GM19328 (cell line): ENCODE measurements around the gene NOG.

Experiments
- ATAC-seq: cut with Tn5 transposase; IDR thresholded peaks from one replicate; pipeline ENCODE4 v1.9.1; 2021; ENCODE audit warnings: mild to moderate bottlenecking, moderate library complexity; ENCODE audit not compliant: unreplicated experiment

The NOG gene

GRCh38 chr17:56596691-56597494 is 3.4 kb downstream of the NOG start:
- ATAC-seq: no peak

GRCh38 chr17:56597495-56597990 is 4.0 kb downstream of the NOG start:
- ATAC-seq: no peak

GRCh38 chr17:56598466-56598865 is 5.0 kb downstream of the NOG start:
- no peak for ATAC-seq

DNA sequence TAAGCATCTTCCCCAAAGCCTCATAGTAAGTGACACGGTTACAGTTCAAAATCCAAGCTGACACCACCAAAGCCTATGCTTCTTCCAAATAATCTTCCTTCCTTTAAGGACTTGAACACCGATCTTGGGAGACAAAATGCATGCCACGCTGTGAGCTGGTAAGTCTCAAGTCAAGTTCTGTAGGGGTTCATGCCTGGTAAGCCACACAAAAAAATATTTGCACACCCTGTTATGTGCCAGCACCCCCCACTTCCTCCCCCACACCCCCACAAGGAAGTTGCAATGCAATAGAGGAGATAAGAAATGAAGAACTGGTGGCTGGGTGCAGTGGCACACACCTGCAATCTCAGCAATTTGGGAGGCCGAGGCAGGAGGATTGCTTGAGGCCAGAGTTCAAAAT is 5.6 kb downstream of the NOG start:
- ATAC-seq: no peak

DNA sequence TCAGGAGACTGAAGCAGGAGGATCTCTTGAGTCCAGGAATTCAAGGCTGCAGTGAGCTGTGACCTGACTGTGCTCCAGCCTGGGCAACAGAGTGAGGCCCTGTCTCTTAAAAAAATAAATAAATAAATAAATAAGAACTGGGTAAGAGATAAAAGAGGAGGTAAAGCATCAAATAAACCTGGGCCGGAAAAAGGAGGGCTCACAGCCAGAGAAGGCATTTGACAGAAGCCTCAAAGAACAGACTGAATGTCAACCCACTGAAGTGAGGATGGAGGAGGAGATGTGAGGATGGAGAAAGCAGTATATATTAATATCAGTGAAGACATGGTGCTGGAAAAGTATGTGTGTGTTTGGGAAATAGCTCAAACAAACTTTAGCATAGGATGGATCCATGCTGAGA is 6.1 kb downstream of the NOG start:
- no peak for ATAC-seq

GRCh38 chr17:56600256-56600655 is 6.8 kb downstream of the NOG start:
- no peak for ATAC-seq

GRCh38 chr17:56601591-56601990 is 8.1 kb downstream of the NOG start:
- ATAC-seq: no peak

DNA sequence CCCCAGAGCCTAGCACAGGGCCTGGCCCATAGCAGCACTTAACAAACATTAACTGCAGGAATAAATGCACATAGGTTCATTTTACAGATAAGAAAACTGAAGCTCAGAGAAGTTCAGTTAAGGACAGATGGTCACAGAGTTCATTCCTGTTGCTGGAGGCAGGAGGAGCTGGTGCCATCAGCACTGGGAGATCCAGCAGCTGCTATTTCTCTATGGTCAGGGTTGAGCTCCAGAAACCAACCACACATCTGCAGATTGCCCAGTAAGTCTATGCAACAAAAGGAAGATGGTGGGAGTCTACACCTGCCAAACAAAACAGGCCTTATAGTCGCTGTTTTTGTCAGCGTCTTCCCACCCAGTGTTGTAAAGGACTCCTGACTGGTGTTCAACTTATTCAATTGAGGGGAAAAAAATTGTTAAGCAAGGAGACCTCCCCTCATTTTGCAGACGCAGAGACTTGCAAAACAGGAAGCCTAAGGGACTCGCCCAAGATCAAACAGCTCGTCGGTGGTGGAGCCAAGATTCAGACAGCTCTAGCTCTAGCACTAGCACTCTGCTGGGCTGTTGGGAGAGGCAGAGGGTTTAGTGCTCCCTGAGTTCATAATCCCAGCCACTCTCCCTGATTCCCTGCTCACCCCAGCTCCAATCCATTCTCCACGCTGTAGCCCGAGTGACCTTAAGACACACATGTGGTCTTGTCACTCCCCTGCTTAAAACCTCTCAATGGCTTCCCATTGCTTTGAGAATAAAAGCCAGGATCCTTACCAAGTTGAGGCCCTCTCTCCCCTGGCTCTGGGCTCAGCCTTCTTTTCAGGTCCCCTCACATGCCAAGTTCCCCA is 9.0 kb downstream of the NOG start:
- no peak for ATAC-seq

- no peak for ATAC-seq
Measured at GRCh38 chr17:56603486-56604238, 10.2 kb downstream of the NOG start.

- no peak for ATAC-seq
Measured at GRCh38 chr17:56604691-56605290, 11.3 kb downstream of the NOG start.

GRCh38 chr17:56608944-56609343 is 15.4 kb downstream of the NOG start:
- ATAC-seq: no peak

DNA sequence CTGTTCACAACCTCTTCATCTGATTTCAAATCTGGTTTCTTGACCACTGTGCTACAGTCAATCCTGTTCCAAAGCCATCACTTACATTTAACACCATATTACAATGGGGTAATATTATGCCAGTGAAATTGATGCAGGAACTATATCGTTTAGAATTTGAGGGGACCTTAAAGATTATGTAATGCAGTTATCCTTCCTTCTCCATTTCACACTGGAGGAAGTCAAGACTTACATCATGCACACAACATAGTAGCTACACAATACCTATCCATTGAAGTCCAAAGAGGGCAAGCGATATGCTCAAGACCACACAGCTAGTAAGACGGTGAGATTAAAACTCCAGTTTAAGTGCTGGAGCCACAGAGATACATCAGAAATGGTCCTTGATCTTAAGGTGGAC is 16.8 kb downstream of the NOG start:
- no peak for ATAC-seq

DNA sequence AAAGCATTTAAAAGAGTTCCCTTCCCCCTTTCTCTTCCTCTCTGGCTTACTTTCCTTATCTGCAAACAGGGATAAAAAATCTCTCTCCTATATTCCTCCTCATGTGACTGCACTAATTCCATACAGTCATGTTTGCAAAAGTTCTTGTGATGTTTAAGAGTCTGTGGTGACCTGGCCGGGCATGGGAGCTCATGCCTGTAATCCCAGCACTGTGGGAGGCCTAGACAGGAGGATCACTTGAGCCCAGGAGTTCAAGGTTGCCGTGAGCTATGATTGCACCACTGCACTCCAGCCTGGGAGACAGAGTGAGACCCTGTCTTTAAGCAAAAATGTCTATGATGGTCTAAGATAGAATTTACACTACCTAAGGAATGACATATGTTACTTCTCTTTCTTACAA is 19.6 kb downstream of the NOG start:
- ATAC-seq: no peak

GRCh38 chr17:56614522-56614921 is 21.0 kb downstream of the NOG start:
- ATAC-seq: no peak

GRCh38 chr17:56616239-56616638 is 22.7 kb downstream of the NOG start:
- ATAC-seq: no peak

- ATAC-seq: no peak
Measured at GRCh38 chr17:56623383-56623782, 29.9 kb downstream of the NOG start.

GRCh38 chr17:56624309-56624708 is 30.8 kb downstream of the NOG start:
- ATAC-seq: no peak

DNA sequence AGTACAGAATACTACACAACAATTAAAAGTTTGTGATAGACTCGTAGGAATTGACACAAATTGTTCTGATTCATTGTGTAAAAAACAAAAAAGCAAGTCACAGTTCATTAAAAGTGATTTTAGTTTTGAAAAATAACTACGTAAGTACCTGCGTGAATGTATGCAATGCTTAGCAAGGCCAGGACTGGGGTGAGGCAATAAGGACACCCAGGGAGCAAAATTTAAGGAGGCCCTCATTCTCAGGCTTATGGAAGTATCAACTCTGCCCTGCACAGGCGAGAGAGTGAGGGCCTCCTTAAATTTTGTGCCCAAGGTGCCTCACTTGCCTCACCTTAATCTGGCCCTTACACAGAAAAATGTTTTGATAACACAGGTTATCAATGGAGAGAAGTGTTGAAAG is 31.4 kb downstream of the NOG start:
- ATAC-seq: no peak

DNA sequence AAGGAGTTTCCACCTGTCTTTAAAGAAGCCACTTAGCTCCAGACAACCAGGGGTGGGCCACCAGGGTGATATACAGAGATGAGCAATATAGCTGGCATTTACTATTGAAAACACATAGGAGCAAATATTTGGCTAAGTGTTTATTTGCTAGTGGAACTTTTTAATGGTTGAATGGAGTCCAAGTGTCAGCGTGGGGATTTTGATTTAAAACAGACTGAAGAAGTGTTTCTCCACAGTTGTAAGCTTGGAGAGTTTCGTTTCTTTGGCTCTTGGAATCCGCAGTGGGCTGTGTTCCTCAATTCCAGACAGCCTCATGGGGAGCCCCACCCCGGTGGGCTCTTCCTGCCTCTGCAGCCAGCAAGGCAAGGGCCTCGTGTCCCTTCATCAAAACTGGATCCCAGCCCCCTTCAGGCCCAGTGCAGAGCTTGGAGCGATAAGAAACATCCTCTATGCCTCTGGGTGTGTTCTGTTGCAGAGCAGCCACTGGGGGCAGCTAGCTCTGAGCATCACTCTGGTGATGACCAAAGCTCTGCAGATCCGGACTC is 36.1 kb downstream of the NOG start:
- ATAC-seq: no peak

- ATAC-seq: no peak
Measured at GRCh38 chr17:56630202-56630601, 36.7 kb downstream of the NOG start.

DNA sequence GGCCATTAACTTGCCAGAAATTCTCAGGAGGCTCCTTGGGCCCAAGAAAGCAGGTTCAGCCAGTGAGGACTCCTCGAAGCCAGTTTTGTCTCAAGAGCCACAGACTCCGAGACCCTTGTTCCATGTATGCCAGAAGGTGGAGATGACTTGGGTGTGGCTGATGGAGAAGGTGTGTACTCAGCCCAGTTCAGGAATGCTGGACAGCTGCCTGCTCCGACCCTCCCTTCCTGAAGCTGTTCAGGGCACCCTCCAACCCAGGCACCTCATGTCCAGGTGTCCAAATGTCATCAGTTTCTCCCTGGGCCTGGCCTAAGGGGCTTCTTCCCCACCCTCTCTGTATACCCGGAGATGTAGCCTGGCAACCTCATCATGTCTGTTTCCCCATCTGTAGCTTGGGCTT is 40.2 kb downstream of the NOG start:
- no peak for ATAC-seq
